OCI-LY7 (cell line): ENCODE data around the gene GUCY1A2. TPM values are rescaled to one million over a fixed set of nuclear protein-coding genes. Genes with fewer than 3 reads are reported as not detected.

Experiments used
- BruUV-seq: library from RNA; stranded (reverse); fragments of 400-500 nt; replicated peaks from 2 replicates; lab custom pipeline; 2021; lab: Mats Ljungman, UMichigan
- CTCF ChIA-PET: fragments of 300-600 bp; sonication (Branson Sonifier 250); formaldehyde crosslinking; loops from one replicate; lab custom pipeline; 2022; ENCODE audit warnings: antibody characterized with exemption; ENCODE audit not compliant: unreplicated experiment; lab: Charles Lee
- POLR2A ChIA-PET: fragments of 300-600 bp; sonication (Branson Sonifier 250); formaldehyde crosslinking; loops from one replicate; lab custom pipeline; 2022; ENCODE audit warnings: antibody characterized with exemption; lab: Charles Lee
- DNase-seq: peaks from one replicate; pipeline ENCODE4 v3.0.0-alpha.2; 2015; ENCODE audit warnings: low spot score
- H2AFZ ChIP-seq: fragments of 200-600 bp; sonication (generic), shearing (Covaris generic); 2 replicates; pipeline ENCODE4 v1.6.1; 2014; ENCODE audit warnings: mild to moderate bottlenecking, antibody characterized with exemption, low read length, moderate library complexity
- H3K27ac ChIP-seq: fragments of 200-600 bp; sonication (generic); 2 replicates; pipeline ENCODE4 v1.5.1; 2014; ENCODE audit warnings: mixed run types, low read depth, mild to moderate bottlenecking, moderate library complexity, low read length, inconsistent platforms; ENCODE audit not compliant: poor library complexity, severe bottlenecking
- H3K36me3 ChIP-seq: fragments of 200-600 bp; sonication (generic); 2 replicates; pipeline ENCODE4 v1.6.1; 2014; ENCODE audit warnings: mild to moderate bottlenecking, antibody characterized with exemption, low read length, moderate library complexity, mixed read lengths; ENCODE audit not compliant: insufficient read depth
- H3K4me1 ChIP-seq: fragments of 200-600 bp; sonication (generic); 2 replicates; pipeline ENCODE4 v1.5.1; 2014; ENCODE audit warnings: mild to moderate bottlenecking, low read length; ENCODE audit not compliant: insufficient read depth, poor library complexity, severe bottlenecking
- H3K4me2 ChIP-seq: fragments of 200-600 bp; sonication (generic); 2 replicates; pipeline ENCODE4 v1.6.1; 2014; ENCODE audit warnings: mild to moderate bottlenecking, low read length
- H3K4me3 ChIP-seq: fragments of 200-600 bp; sonication (generic); 2 replicates; pipeline ENCODE4 v1.5.1; 2014; ENCODE audit warnings: mild to moderate bottlenecking, low read depth, low read length; ENCODE audit not compliant: poor library complexity, severe bottlenecking
- H3K79me2 ChIP-seq: fragments of 200-600 bp; sonication (generic); 2 replicates; pipeline ENCODE4 v1.6.1; 2016; ENCODE audit warnings: low read depth, mild to moderate bottlenecking, low read length, moderate library complexity, mixed read lengths; ENCODE audit not compliant: insufficient read depth
- H3K9me2 ChIP-seq: fragments of 200-600 bp; sonication (generic); 2 replicates; pipeline ENCODE4 v1.6.1; 2016; ENCODE audit warnings: mild to moderate bottlenecking, low read length, mixed read lengths; ENCODE audit not compliant: insufficient read depth
- H3K9me3 ChIP-seq: fragments of 200-600 bp; sonication (generic); 2 replicates; pipeline ENCODE4 v1.6.1; 2014; ENCODE audit warnings: mild to moderate bottlenecking, mixed run types, low read length, mixed read lengths
- H4K20me1 ChIP-seq: fragments of 200-600 bp; sonication (generic); 2 replicates; pipeline ENCODE4 v1.6.1; 2014; ENCODE audit warnings: mild to moderate bottlenecking, antibody characterized with exemption, low read length, moderate library complexity, mixed read lengths; ENCODE audit not compliant: insufficient read depth
- CTCF ChIP-seq: fragments of 200-600 bp; sonication (generic); conservative IDR thresholded peaks from 2 replicates; pipeline ENCODE4 v1.5.1; 2014; ENCODE audit warnings: mild to moderate bottlenecking, antibody characterized with exemption, low read length, moderate library complexity, mixed read lengths
- EZH2phosphoT487 ChIP-seq: fragments of 200-600 bp; sonication (generic); IDR thresholded peaks from 2 replicates; pipeline ENCODE4 v1.6.1; 2018; ENCODE audit warnings: low read depth, borderline replicate concordance, mild to moderate bottlenecking, mixed run types, antibody characterized with exemption, low read length, moderate library complexity, mixed read lengths
- intact Hi-C: fragments of 100-400 bp; cut with micrococcal nuclease; formaldehyde crosslinking; loops from one replicate; pipeline ENCODE4 v1.10.0; 2022; ENCODE audit not compliant: unreplicated experiment
- total RNA-seq, 2 experiments: library from RNA; depleted of rRNA in 1 of 2; stranded (reverse); fragments of >200 nt in 1 of 2; shearing (Covaris generic) in 1 of 2; gene quantifications; 2 replicates each; pipeline ENCODE4 v1.2.3, GENCODE V29; 2014 to 2022

The GUCY1A2 gene
- total RNA-seq, 2 experiments from 2014 or later = under 0.01 TPM; not detected in 1

GRCh38 chr11:106745941-106746340, 272.3 kb downstream of the GUCY1A2 start:
- intact Hi-C loops = no loop called here
- no peaks in the 10 kb centered on the region for H3K9me2 ChIP-seq
- H3K79me2 ChIP-seq = no peaks in the 10 kb centered on the region
- no peak overlapping the region for H3K4me3 ChIP-seq
- TF ChIP-seq CTCF (no peak), EZH2phosphoT487 (no peak)
- no TSS peak for BruUV-seq
- no peak overlapping the region for H3K27ac ChIP-seq
- ChIA-PET POLR2A (no interaction called here), CTCF (no interaction called here)
- no peaks in the 10 kb centered on the region for H3K4me1 ChIP-seq
- H4K20me1 ChIP-seq = no peaks in the 10 kb centered on the region
- no peak overlapping the region for H2AFZ ChIP-seq
- H3K9me3 ChIP-seq = no peaks in the 10 kb centered on the region
- H3K36me3 ChIP-seq = no peaks in the 10 kb centered on the region
- DNase-seq = no peak
- no peak overlapping the region for H3K4me2 ChIP-seq

- no peak overlapping the region for H2AFZ ChIP-seq
- ChIA-PET CTCF (no interaction called here), POLR2A (no interaction called here)
- intact Hi-C loops = no loop called here
- H3K79me2 ChIP-seq = no peaks in the 10 kb centered on the region
- no peaks in the 10 kb centered on the region for H3K4me1 ChIP-seq
- H3K36me3 ChIP-seq = no peaks in the 10 kb centered on the region
- no peaks in the 10 kb centered on the region for H4K20me1 ChIP-seq
- no peaks in the 10 kb centered on the region for H3K9me3 ChIP-seq
- H3K27ac ChIP-seq = no peak overlapping the region
- no peak for TF ChIP-seq CTCF
- TF ChIP-seq EZH2phosphoT487 = no peak
- no TSS peak for BruUV-seq
- no peak for DNase-seq
- H3K9me2 ChIP-seq = no peaks in the 10 kb centered on the region
- no peak overlapping the region for H3K4me2 ChIP-seq
- H3K4me3 ChIP-seq = no peak overlapping the region
Measured at GRCh38 chr11:106733635-106734034, 284.6 kb downstream of the GUCY1A2 start.

GRCh38 chr11:106728859-106729258, 289.4 kb downstream of the GUCY1A2 start:
- Histone ChIP-seq H3K4me2 (no peak overlapping the region), H3K79me2 (no peaks in the 10 kb centered on the region), H3K4me3 (no peak overlapping the region), H3K9me3 (no peaks in the 10 kb centered on the region), H3K27ac (no peak overlapping the region), H3K9me2 (no peaks in the 10 kb centered on the region), H2AFZ (no peak overlapping the region), H4K20me1 (no peaks in the 10 kb centered on the region), H3K36me3 (no peaks in the 10 kb centered on the region), H3K4me1 (no peaks in the 10 kb centered on the region)
- CTCF ChIA-PET = no interaction called here
- POLR2A ChIA-PET = no interaction called here
- TF ChIP-seq CTCF (no peak), EZH2phosphoT487 (no peak)
- no TSS peak for BruUV-seq
- DNase-seq = no peak
- intact Hi-C loops = no loop called here
